GM12891 (cell line): ENCODE measurements around the gene LSG1.

ENCODE experiments used
- PAX5 ChIP-seq: IDR thresholded peaks from 2 replicates; pipeline ENCODE4 v1.6.1; 2011; ENCODE audit warnings: low read length, moderate library complexity, mild to moderate bottlenecking; ENCODE audit not compliant: insufficient read depth, severe bottlenecking
- POLR2A ChIP-seq: IDR thresholded peaks from 2 replicates; pipeline ENCODE4 v1.6.1; 2011; ENCODE audit warnings: low read depth, low read length, control low read depth
- POLR2AphosphoS5 ChIP-seq: IDR thresholded peaks from 2 replicates; pipeline ENCODE4 v1.6.1; 2011; ENCODE audit warnings: low read depth, low read length, control low read depth
- POU2F2 ChIP-seq: IDR thresholded peaks from 2 replicates; pipeline ENCODE4 v1.6.1; 2011; ENCODE audit warnings: low read depth, mild to moderate bottlenecking, control low read depth, low read length, moderate library complexity
- SPI1 ChIP-seq: IDR thresholded peaks from 2 replicates; pipeline ENCODE4 v1.6.1; 2011; ENCODE audit warnings: low read depth, low read length, control low read depth
- TAF1 ChIP-seq: IDR thresholded peaks from 2 replicates; pipeline ENCODE4 v1.6.1; 2011; ENCODE audit warnings: low read depth, low read length, control low read depth

DNA sequence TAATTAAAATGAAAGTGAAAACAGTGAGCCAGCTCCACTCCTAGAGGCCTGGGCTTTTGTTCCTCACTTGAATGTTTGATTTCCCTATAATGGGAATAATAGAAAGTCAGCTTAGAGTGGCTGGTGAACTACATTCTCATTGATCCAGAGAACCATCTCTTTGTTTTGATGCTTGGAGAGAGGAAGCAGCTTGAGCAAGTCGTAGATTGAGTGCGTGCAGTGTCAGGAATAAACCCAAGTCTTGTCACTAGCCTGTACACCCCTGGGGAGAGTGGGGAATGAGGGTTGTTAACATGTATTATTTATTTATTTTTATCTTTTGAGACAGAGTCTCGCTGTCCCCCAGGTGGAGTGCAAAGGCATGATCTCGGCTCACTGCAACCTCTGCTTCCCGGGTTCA is 885 bp upstream of the LSG1 start:
- TF ChIP-seq POLR2A (no peak), SPI1 (no peak), TAF1 (no peak), POLR2AphosphoS5 (no peak), PAX5 (no peak), POU2F2 (no peak)
